Measurements from ENCODE around the gene COX4I1.

Gene COX4I1

GRCh38 chr16:85759631-85760419 lies 39.7 kb upstream of the COX4I1 start:
- Histone ChIP-seq H3K9me2 (replicated peaks; ENCODE audit: low read depth, low read length) (no peaks in the 10 kb centered on the region), H3K4me3 (ENCODE audit: low read length, poor library complexity, severe bottlenecking) (no peak overlapping the region), H3K4me1 (ENCODE audit: insufficient read depth, low read length, poor library complexity, severe bottlenecking) (peaks cover 7% of the 10 kb centered on the region), H2AFZ (ENCODE audit: low read length) (no peak overlapping the region), H3K79me2 (ENCODE audit: insufficient read depth, low read length) (no peaks in the 10 kb centered on the region), H3K4me2 (ENCODE audit: low read depth, low read length, poor library complexity, severe bottlenecking) (no peak overlapping the region), H3F3A (ENCODE audit: low read depth) (no peaks in the 10 kb centered on the region), H4K20me1 (ENCODE audit: insufficient read depth, low read length, poor library complexity, severe bottlenecking) (no peaks in the 10 kb centered on the region), H3K9me3 (ENCODE audit: insufficient read depth, low read depth, low read length) (no peaks in the 10 kb centered on the region), H3K27me3 (ENCODE audit: insufficient read depth, low read length, poor library complexity, severe bottlenecking) (no peaks in the 10 kb centered on the region), H3K9ac (ENCODE audit: low read depth, low read length, poor library complexity, severe bottlenecking) (no peak overlapping the region), H3K36me3 (ENCODE audit: insufficient read depth, low read length) (no peaks in the 10 kb centered on the region)
- TF ChIP-seq CTCF (conservative IDR thresholded peaks at IDR 0.05; ENCODE audit: low read length) (peak; percentile 67), EZH2phosphoT487 (IDR thresholded peaks at IDR 0.05; ENCODE audit: borderline replicate concordance) (no peak)

- no peaks in the 10 kb centered on the region for H3K36me3 ChIP-seq (ENCODE audit: insufficient read depth, low read length)
- no peaks in the 10 kb centered on the region for H3F3A ChIP-seq (ENCODE audit: low read depth)
- no peaks in the 10 kb centered on the region for H3K79me2 ChIP-seq (ENCODE audit: insufficient read depth, low read length)
- TF ChIP-seq EZH2phosphoT487 (IDR thresholded peaks at IDR 0.05; ENCODE audit: borderline replicate concordance), result no peak
- TF ChIP-seq CTCF (conservative IDR thresholded peaks at IDR 0.05; ENCODE audit: low read length), result no peak
- no peak overlapping the region for H3K4me2 ChIP-seq (ENCODE audit: low read depth, low read length, poor library complexity, severe bottlenecking)
- peaks cover 7% of the 10 kb centered on the region for H3K4me1 ChIP-seq (ENCODE audit: insufficient read depth, low read length, poor library complexity, severe bottlenecking)
- no peaks in the 10 kb centered on the region for H4K20me1 ChIP-seq (ENCODE audit: insufficient read depth, low read length, poor library complexity, severe bottlenecking)
- no peaks in the 10 kb centered on the region for H3K27me3 ChIP-seq (ENCODE audit: insufficient read depth, low read length, poor library complexity, severe bottlenecking)
- H3K9me2 ChIP-seq (replicated peaks; ENCODE audit: low read depth, low read length), result no peaks in the 10 kb centered on the region
- peak overlapping the region; percentile 10 for H3K4me3 ChIP-seq (ENCODE audit: low read length, poor library complexity, severe bottlenecking)
- no peaks in the 10 kb centered on the region for H3K9me3 ChIP-seq (ENCODE audit: insufficient read depth, low read depth, low read length)
- H2AFZ ChIP-seq (ENCODE audit: low read length), result no peak overlapping the region; the same call in 1 of the 2 replicates
- H3K9ac ChIP-seq (ENCODE audit: low read depth, low read length, poor library complexity, severe bottlenecking), result no peak overlapping the region
These were observed 37.6 kb upstream of the COX4I1 start for GRCh38 chr16:85761861-85762260.

- TF ChIP-seq CTCF (conservative IDR thresholded peaks at IDR 0.05; ENCODE audit: low read length) (no peak), EZH2phosphoT487 (IDR thresholded peaks at IDR 0.05; ENCODE audit: borderline replicate concordance) (no peak)
- H3K79me2 ChIP-seq (ENCODE audit: insufficient read depth, low read length), result no peaks in the 10 kb centered on the region
- peaks cover 7% of the 10 kb centered on the region for H3K4me1 ChIP-seq (ENCODE audit: insufficient read depth, low read length, poor library complexity, severe bottlenecking)
- no peaks in the 10 kb centered on the region for H3K9me3 ChIP-seq (ENCODE audit: insufficient read depth, low read depth, low read length)
- no peaks in the 10 kb centered on the region for H3F3A ChIP-seq (ENCODE audit: low read depth)
- no peaks in the 10 kb centered on the region for H3K36me3 ChIP-seq (ENCODE audit: insufficient read depth, low read length)
- no peak overlapping the region for H3K4me2 ChIP-seq (ENCODE audit: low read depth, low read length, poor library complexity, severe bottlenecking)
- H3K9ac ChIP-seq (ENCODE audit: low read depth, low read length, poor library complexity, severe bottlenecking), result no peak overlapping the region
- no peaks in the 10 kb centered on the region for H4K20me1 ChIP-seq (ENCODE audit: insufficient read depth, low read length, poor library complexity, severe bottlenecking)
- H2AFZ ChIP-seq (ENCODE audit: low read length), result no peak overlapping the region
- no peaks in the 10 kb centered on the region for H3K9me2 ChIP-seq (replicated peaks; ENCODE audit: low read depth, low read length)
- H3K27me3 ChIP-seq (ENCODE audit: insufficient read depth, low read length, poor library complexity, severe bottlenecking), result no peaks in the 10 kb centered on the region
- no peak overlapping the region for H3K4me3 ChIP-seq (ENCODE audit: low read length, poor library complexity, severe bottlenecking)
These were observed 36.5 kb upstream of the COX4I1 start for GRCh38 chr16:85762970-85763369.

All from Loucy (cell line).